ENCODE data around the gene SIMC1. TPM values are rescaled to one million over a fixed set of nuclear protein-coding genes. Genes with fewer than 3 reads are reported as not detected.

Gene SIMC1
- total RNA-seq, 1 donor from 2014 or later = 35.7 TPM

DNA sequence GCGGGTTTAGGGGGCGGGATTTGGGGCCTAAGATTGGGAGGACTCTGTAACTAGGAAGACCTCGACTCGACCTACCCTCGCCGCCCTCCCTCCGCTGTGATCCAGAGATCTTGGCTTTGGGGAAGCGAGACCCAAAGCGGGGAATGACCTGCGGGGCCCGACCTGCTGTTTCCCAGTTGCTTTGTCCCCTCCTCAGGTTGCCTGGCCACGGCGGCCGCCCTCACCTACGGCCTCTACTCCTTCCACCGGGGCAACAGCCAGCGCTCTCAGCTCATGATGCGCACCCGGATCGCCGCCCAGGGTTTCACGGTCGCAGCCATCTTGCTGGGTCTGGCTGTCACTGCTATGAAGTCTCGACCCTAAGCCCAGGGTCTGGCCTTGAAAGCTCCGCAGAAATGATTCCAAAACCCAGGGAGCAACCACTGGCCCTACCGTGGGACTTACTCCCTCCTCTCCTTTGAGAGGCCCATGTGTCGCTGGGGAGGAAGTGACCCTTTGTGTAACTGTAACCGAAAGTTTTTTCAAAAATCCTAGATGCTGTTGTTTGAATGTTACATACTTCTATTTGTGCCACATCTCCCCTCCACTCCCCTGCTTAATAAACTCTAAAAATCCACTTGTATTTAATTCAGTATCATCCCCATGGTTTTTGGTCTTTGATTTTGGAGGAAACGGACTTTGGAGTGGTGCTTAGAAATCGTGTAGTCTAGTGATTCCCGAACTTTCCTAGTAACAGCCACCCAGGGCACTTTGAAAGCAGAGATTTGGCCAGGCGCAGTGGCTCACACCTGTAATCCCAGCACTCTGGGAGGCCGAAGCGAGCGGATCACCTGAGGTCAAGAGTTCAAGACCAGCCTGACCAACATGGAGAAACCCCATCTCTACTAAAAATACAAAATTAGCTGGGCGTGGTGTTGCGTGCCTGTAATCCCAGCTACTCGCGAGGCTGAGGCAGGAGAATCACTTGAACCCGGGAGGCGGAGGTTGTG is 151.2 kb downstream of the SIMC1 start:
- H3K4me1 Mint-ChIP-seq (ENCODE audit: low read depth) = peaks cover 16% of the 10 kb centered on the region
- no peaks in the 10 kb centered on the region for H3K9me3 Mint-ChIP-seq (ENCODE audit: low read depth)
- no peak for DNase-seq (ENCODE audit: low spot score, unreplicated experiment)
- peak overlapping the region; percentile 99 for H3K4me3 Mint-ChIP-seq (ENCODE audit: low read depth)
- H3K27ac Mint-ChIP-seq = peak overlapping the region; percentile 100
- H3K36me3 Mint-ChIP-seq (ENCODE audit: insufficient read depth) = peaks cover 3% of the 10 kb centered on the region
- H3K27me3 Mint-ChIP-seq = no peaks in the 10 kb centered on the region
- TF ChIP-seq CTCF (IDR thresholded peaks at IDR 0.05; ENCODE audit: unreplicated experiment) = no peak

DNA sequence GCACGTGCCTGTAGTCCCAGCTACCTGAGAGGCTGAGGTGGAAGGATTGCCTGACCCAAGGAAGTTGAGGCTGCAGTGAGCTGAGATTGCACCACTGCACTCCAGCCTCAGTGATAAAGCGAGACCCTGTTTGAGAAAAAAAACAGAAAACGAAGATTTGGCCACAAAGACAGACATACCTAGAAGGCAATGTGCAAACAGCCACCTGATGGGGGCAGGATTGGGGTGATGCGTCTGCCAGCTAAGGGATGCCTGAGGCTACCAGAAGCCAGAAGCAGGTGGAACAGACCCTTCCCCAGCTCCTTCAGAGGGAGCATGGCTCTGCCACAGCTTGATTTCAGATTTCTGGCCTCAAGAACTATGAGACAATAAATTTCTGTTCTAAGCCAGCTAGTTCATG is 153.3 kb downstream of the SIMC1 start:
- H3K4me1 Mint-ChIP-seq (ENCODE audit: low read depth) = peaks cover 16% of the 10 kb centered on the region
- H3K36me3 Mint-ChIP-seq (ENCODE audit: insufficient read depth) = peaks cover 2% of the 10 kb centered on the region
- no peak overlapping the region for H3K27ac Mint-ChIP-seq
- H3K27me3 Mint-ChIP-seq = no peaks in the 10 kb centered on the region
- no peak for DNase-seq (ENCODE audit: low spot score, unreplicated experiment)
- TF ChIP-seq CTCF (IDR thresholded peaks at IDR 0.05; ENCODE audit: unreplicated experiment) = no peak
- H3K4me3 Mint-ChIP-seq (ENCODE audit: low read depth) = no peak overlapping the region
- no peaks in the 10 kb centered on the region for H3K9me3 Mint-ChIP-seq (ENCODE audit: low read depth)

- no peaks in the 10 kb centered on the region for H3K27me3 Mint-ChIP-seq
Observed at GRCh38 chr5:176391999-176392398, 153.8 kb downstream of the SIMC1 start.

GRCh38 chr5:176392526-176392925 is 154.3 kb downstream of the SIMC1 start:
- no peak for DNase-seq (ENCODE audit: low spot score, unreplicated experiment)
- Mint-ChIP-seq H3K27me3 (no peaks in the 10 kb centered on the region), H3K27ac (no peak overlapping the region), H3K4me3 (ENCODE audit: low read depth) (no peak overlapping the region), H3K9me3 (ENCODE audit: low read depth) (no peaks in the 10 kb centered on the region), H3K36me3 (ENCODE audit: insufficient read depth) (no peaks in the 10 kb centered on the region), H3K4me1 (ENCODE audit: low read depth) (peaks cover 9% of the 10 kb centered on the region)
- no peak for TF ChIP-seq CTCF (IDR thresholded peaks at IDR 0.05; ENCODE audit: unreplicated experiment)

More at GRCh38 chr5:176391999-176392398, 153.8 kb downstream of the SIMC1 start:
- Mint-ChIP-seq H3K36me3 (ENCODE audit: insufficient read depth) (no peaks in the 10 kb centered on the region), H3K9me3 (ENCODE audit: low read depth) (no peaks in the 10 kb centered on the region), H3K4me3 (ENCODE audit: low read depth) (no peak overlapping the region), H3K4me1 (ENCODE audit: low read depth) (peaks cover 13% of the 10 kb centered on the region), H3K27ac (no peak overlapping the region)
- no peak for DNase-seq (ENCODE audit: low spot score, unreplicated experiment)
- TF ChIP-seq CTCF (IDR thresholded peaks at IDR 0.05; ENCODE audit: unreplicated experiment) = no peak

- Mint-ChIP-seq H3K9me3 (ENCODE audit: low read depth) (no peaks in the 10 kb centered on the region), H3K4me1 (ENCODE audit: low read depth) (peaks cover 5% of the 10 kb centered on the region), H3K27me3 (no peaks in the 10 kb centered on the region), H3K27ac (no peak overlapping the region), H3K4me3 (ENCODE audit: low read depth) (no peak overlapping the region), H3K36me3 (ENCODE audit: insufficient read depth) (peaks cover 2% of the 10 kb centered on the region)
- DNase-seq (ENCODE audit: low spot score, unreplicated experiment) = no peak
- TF ChIP-seq CTCF (IDR thresholded peaks at IDR 0.05; ENCODE audit: unreplicated experiment) = no peak
Observed at GRCh38 chr5:176394096-176394495, 155.9 kb downstream of the SIMC1 start.

All from progenitor cell of endocrine pancreas (in vitro differentiated cells).